HG03342 (cell line): ENCODE measurements around the gene KRTAP19-1.

Experiments used
- ATAC-seq: cut with Tn5 transposase; IDR thresholded peaks from one replicate; pipeline ENCODE4 v1.9.1; 2021; ENCODE audit warnings: mild to moderate bottlenecking, moderate library complexity; ENCODE audit not compliant: unreplicated experiment

KRTAP19-1 gene

GRCh38 chr21:30430170-30430655, 50.0 kb downstream of the KRTAP19-1 start, which contains the start of gene KRTAP13-4:
Gene KRTAP13-4 (plus strand): TSS chr21:30430220. CDS start chr21:30430276, 56 bp downstream.
- no peak for ATAC-seq
